Breast epithelium (tissue), 4 donors: ENCODE data around the gene GDPD5. TPM values are rescaled to one million over a fixed set of nuclear protein-coding genes. Genes with fewer than 3 reads are reported as not detected.

ENCODE experiments used
- DNase-seq, 2 donors: peaks; one replicate each; pipeline ENCODE4 v3.0.0-alpha.2; 2019; ENCODE audit warnings: low spot score in 2 of 2
- H3K27ac ChIP-seq, 2 donors: fragments of 200-600 bp; sonication (generic) in 1 of 2; one replicate each; pipeline ENCODE4 v1.5.1; 2016 to 2019; ENCODE audit warnings: mild to moderate bottlenecking in 1 of 2
- H3K27me3 ChIP-seq, 2 donors: fragments of 200-600 bp; sonication (generic) in 1 of 2; one replicate each; pipeline versions ENCODE4 v1.5.1 to v1.6.0; 2017 to 2019; ENCODE audit warnings: control low read depth in 1 of 2, mild to moderate bottlenecking in 1 of 2
- H3K36me3 ChIP-seq: fragments of 200-600 bp; one replicate; pipeline ENCODE4 v1.5.1; 2019
- H3K4me1 ChIP-seq, 2 donors: fragments of 200-600 bp; sonication (generic); one replicate each; pipeline ENCODE4 v1.5.1; 2016 to 2019; ENCODE audit warnings: control low read depth in 1 of 2
- H3K4me3 ChIP-seq, 3 donors: fragments of 200-600 bp; sonication (generic); 1 replicate in 2 of 3; 2 replicates in 1 of 3; pipeline ENCODE4 v1.5.1; 2016 to 2019; ENCODE audit warnings: mild to moderate bottlenecking in 3 of 3, moderate library complexity in 2 of 3
- H3K9me3 ChIP-seq, 2 donors: fragments of 200-600 bp; sonication (generic) in 1 of 2; one replicate each; pipeline ENCODE4 v1.5.1; 2016 to 2019; ENCODE audit warnings: control low read depth in 1 of 2
- POLR2A ChIP-seq: fragments of 450-650 bp; IDR thresholded peaks from one replicate; pipeline ENCODE4 v1.6.1; 2016; ENCODE audit warnings: antibody characterized with exemption, mild to moderate bottlenecking, moderate library complexity
- POLR2AphosphoS5 ChIP-seq, 3 donors: sonication (generic); formaldehyde crosslinking; IDR thresholded peaks; one replicate each; pipeline ENCODE4 v1.6.1; 2017; ENCODE audit warnings: antibody characterized with exemption in 3 of 3
- intact Hi-C: fragments of 100-400 bp; cut with DNase I; formaldehyde crosslinking; loops from one replicate; pipeline ENCODE4 v1.15.1; 2023; ENCODE audit warnings: low total_unique reads
- total RNA-seq, 3 donors: library from RNA; depleted of rRNA; stranded (reverse); fragments of >200 nt; gene quantifications; one replicate each; pipeline ENCODE4 v1.1.0, GENCODE V29; 2016
- TF ChIP-seq, protein P1 (sequence below), 3 donors: fragments of 450-650 bp; IDR thresholded peaks; one replicate each; pipeline ENCODE4 v1.5.1; 2016 to 2017; ENCODE audit warnings: antibody characterized with exemption in 3 of 3, mild to moderate bottlenecking in 3 of 3, moderate library complexity in 3 of 3

The GDPD5 gene
- total RNA-seq, 3 donors from 2014 or later: 10.5 to 25.9 (median 14.8) TPM

GRCh38 chr11:75447415-75447814, 78.3 kb downstream of the GDPD5 start:
- H3K27me3 ChIP-seq: no peaks in the 10 kb centered on the region
- intact Hi-C loops: no loop called here
- H3K9me3 ChIP-seq: no peaks in the 10 kb centered on the region
- DNase-seq: no peak
- H3K4me3 ChIP-seq: no peak overlapping the region
- no peak for TF ChIP-seq POLR2A
- TF ChIP-seq POLR2AphosphoS5 (IDR thresholded peaks at IDR 0.05): no peak
- TF ChIP-seq, protein P1, sequence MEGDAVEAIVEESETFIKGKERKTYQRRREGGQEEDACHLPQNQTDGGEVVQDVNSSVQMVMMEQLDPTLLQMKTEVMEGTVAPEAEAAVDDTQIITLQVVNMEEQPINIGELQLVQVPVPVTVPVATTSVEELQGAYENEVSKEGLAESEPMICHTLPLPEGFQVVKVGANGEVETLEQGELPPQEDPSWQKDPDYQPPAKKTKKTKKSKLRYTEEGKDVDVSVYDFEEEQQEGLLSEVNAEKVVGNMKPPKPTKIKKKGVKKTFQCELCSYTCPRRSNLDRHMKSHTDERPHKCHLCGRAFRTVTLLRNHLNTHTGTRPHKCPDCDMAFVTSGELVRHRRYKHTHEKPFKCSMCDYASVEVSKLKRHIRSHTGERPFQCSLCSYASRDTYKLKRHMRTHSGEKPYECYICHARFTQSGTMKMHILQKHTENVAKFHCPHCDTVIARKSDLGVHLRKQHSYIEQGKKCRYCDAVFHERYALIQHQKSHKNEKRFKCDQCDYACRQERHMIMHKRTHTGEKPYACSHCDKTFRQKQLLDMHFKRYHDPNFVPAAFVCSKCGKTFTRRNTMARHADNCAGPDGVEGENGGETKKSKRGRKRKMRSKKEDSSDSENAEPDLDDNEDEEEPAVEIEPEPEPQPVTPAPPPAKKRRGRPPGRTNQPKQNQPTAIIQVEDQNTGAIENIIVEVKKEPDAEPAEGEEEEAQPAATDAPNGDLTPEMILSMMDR (IDR thresholded peaks at IDR 0.05): no peak
- H3K27ac ChIP-seq: no peak overlapping the region
- no peaks in the 10 kb centered on the region for H3K4me1 ChIP-seq
- no peaks in the 10 kb centered on the region for H3K36me3 ChIP-seq

DNA sequence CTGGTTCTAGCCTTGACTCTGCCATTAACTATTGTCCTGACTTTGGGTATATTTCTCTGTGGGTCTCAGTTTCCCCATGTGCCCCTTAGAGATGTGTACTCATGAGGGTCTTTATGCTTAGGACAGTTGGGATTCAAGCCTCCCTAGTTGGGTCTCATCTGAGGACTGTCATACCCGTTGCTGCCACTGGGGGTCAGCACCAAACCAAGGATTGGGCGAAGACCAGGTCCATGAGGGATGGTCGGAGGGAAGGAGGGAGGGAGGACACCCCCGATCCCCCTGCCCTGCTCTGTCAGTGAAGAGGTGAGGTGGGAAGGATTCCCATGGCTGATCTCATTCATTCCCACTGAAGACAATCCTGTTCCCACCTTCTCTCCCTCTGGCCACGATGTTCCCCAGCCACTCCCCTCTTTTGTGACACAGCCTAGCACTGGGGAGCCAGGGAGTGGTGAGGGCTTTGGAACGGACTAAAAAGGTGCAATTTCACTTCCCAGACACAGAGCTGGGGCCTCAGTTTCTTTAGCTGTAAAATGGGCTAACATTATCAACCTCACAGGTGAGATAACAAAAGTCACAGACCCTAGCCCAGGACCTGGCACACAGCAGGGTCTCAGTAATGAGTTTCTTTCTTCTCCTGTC, 80.3 kb downstream of the GDPD5 start:
- intact Hi-C loops: no loop called here
- peak in 1 of 3 donors; percentile 30 for TF ChIP-seq POLR2AphosphoS5 (IDR thresholded peaks at IDR 0.05)
- TF ChIP-seq, protein P1 (IDR thresholded peaks at IDR 0.05): peak; percentile 96 to 99 (median 98)
- TF ChIP-seq POLR2A: no peak
- no peaks in the 10 kb centered on the region for H3K27me3 ChIP-seq
- no peaks in the 10 kb centered on the region for H3K4me1 ChIP-seq
- DNase-seq: peak; percentile 48 to 78
- H3K27ac ChIP-seq: no peak overlapping the region
- H3K4me3 ChIP-seq: no peak overlapping the region
- no peaks in the 10 kb centered on the region for H3K36me3 ChIP-seq
- H3K9me3 ChIP-seq: no peaks in the 10 kb centered on the region

DNA sequence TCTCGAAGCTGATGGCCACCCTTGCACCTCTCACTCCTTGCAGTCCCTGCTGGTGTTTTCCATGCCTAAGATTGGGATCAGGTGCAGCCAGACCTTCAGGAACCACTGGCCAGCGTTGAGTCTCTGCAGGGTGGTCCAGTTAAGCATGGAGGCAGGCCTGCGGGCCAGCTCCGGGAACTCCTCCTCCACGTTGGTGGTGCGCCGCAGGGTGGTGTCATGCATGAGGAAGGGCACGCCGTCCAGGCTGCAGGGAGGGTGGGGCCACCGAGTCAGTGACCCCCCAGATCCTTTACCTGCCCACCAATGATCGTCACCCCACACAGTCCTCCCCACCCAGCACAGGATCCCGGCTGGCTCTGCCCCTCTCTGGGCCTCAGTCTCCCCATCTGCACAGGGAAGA, 82.7 kb downstream of the GDPD5 start:
- intact Hi-C loops: no loop called here

DNA sequence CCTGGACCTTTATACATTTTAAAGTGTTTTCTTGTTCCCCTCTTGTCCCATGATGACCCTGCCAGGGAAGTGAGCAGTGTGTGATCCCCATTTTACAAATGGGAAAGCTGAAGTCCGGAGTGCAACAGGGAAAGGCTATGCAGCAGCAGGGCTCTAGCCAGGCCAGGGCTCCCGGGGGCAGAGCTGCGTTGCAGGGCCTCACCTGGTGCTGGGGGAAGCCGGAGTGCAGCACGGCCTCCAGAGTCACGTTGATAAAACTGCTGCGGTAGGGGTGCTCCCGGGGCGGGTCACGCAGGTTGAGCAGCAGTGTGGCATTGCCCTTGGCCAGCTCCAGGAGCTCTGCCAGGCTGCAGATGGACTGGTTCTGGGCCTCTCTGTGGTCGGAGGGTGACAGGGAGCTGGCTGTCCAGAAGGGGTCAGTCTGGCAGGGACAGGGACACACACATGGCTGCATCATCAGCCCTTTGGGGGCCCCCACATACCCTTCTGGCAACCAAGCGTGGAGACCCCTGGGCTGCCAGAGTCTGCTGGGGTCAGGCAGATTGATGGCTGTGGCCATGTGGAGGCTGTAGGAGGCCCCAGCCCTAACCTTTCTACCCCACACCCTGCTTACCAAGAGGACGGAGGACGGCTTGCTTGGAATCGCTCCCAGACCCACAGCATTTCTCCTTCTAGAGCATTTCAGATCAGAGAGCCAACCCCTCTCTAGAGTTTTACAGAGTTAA, 83.4 kb downstream of the GDPD5 start:
- no peak for DNase-seq
- Histone ChIP-seq H3K9me3 (no peaks in the 10 kb centered on the region), H3K4me3 (no peak overlapping the region), H3K36me3 (no peaks in the 10 kb centered on the region), H3K27ac (no peak overlapping the region), H3K4me1 (no peaks in the 10 kb centered on the region), H3K27me3 (no peaks in the 10 kb centered on the region)
- intact Hi-C loops: no loop called here
- TF ChIP-seq POLR2AphosphoS5 (IDR thresholded peaks at IDR 0.05): no peak
- TF ChIP-seq, protein P1 (IDR thresholded peaks at IDR 0.05): no peak
- no peak for TF ChIP-seq POLR2A

More for the DNA sequence above, 82.7 kb downstream of the GDPD5 start:
- H3K9me3 ChIP-seq: no peaks in the 10 kb centered on the region
- no peaks in the 10 kb centered on the region for H3K36me3 ChIP-seq
- TF ChIP-seq POLR2A (no peak), POLR2AphosphoS5 (IDR thresholded peaks at IDR 0.05) (no peak)
- TF ChIP-seq, protein P1 (IDR thresholded peaks at IDR 0.05): no peak
- no peak for DNase-seq
- no peaks in the 10 kb centered on the region for H3K27me3 ChIP-seq
- no peak overlapping the region for H3K4me3 ChIP-seq
- H3K27ac ChIP-seq: no peak overlapping the region
- H3K4me1 ChIP-seq: no peaks in the 10 kb centered on the region

DNA sequence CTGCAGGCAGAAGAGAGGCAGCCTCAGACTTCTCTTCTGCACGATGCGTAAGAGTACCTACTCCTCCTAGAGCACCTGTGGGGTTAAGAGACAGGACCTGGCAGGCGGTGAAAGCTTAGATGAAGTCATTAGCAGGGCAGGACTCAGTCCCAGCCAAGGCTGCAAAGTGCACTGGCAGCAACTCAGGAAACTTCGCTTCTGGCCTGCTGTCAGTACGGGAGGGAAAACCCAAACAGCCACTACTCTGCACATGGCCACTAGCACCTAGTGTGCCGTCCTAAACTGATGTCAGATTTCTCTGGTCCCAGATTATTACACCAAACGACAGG, 84.0 kb downstream of the GDPD5 start:
- Histone ChIP-seq H3K4me3 (no peak overlapping the region), H3K27ac (no peak overlapping the region), H3K36me3 (no peaks in the 10 kb centered on the region), H3K9me3 (no peaks in the 10 kb centered on the region), H3K4me1 (no peaks in the 10 kb centered on the region), H3K27me3 (no peaks in the 10 kb centered on the region)
- intact Hi-C loops: no loop called here
- no peak for DNase-seq
- TF ChIP-seq POLR2AphosphoS5 (IDR thresholded peaks at IDR 0.05): no peak
- TF ChIP-seq, protein P1 (IDR thresholded peaks at IDR 0.05): no peak
- no peak for TF ChIP-seq POLR2A
